KMS-11 (cell line): Measurements from ENCODE around the gene LYST.

Source experiments
- H2AFZ ChIP-seq: fragments of 200-600 bp; sonication (generic); 2 replicates; pipeline ENCODE4 v1.6.1; 2016; ENCODE audit warnings: antibody characterized with exemption, mixed run types, low read depth
- H3K27ac ChIP-seq: fragments of 200-600 bp; sonication (generic); 2 replicates; pipeline ENCODE4 v1.6.1; 2016; ENCODE audit warnings: mild to moderate bottlenecking, mixed run types
- H3K27me3 ChIP-seq: fragments of 200-600 bp; sonication (generic); 2 replicates; pipeline ENCODE4 v1.6.1; 2017; ENCODE audit warnings: mild to moderate bottlenecking, low read depth, mixed run types, moderate library complexity; ENCODE audit not compliant: insufficient read depth
- H3K36me3 ChIP-seq: fragments of 200-600 bp; sonication (generic); 2 replicates; pipeline ENCODE4 v1.6.1; 2017; ENCODE audit warnings: mild to moderate bottlenecking, mixed run types; ENCODE audit not compliant: insufficient read depth
- H3K4me1 ChIP-seq: fragments of 200-600 bp; sonication (generic); 2 replicates; pipeline ENCODE4 v1.6.1; 2016; ENCODE audit warnings: mild to moderate bottlenecking, low read depth, mixed run types; ENCODE audit not compliant: poor library complexity, severe bottlenecking
- H3K4me2 ChIP-seq: fragments of 200-600 bp; sonication (generic); 2 replicates; pipeline ENCODE4 v1.7.0; 2016; ENCODE audit warnings: mild to moderate bottlenecking, mixed run types
- H3K4me3 ChIP-seq: fragments of 200-600 bp; sonication (generic); IDR thresholded peaks from 2 replicates; pipeline ENCODE4 v1.6.1; 2017; ENCODE audit warnings: low read depth, low read length, mixed read lengths; ENCODE audit not compliant: insufficient read depth
- H3K79me2 ChIP-seq: fragments of 200-600 bp; sonication (generic); 2 replicates; pipeline ENCODE4 v1.6.1; 2016; ENCODE audit warnings: low read depth, mixed run types; ENCODE audit not compliant: insufficient read depth
- H3K9ac ChIP-seq: fragments of 200-600 bp; sonication (generic); 2 replicates; pipeline ENCODE4 v1.6.1; 2016; ENCODE audit warnings: mild to moderate bottlenecking, mixed run types
- H4K20me1 ChIP-seq: fragments of 200-600 bp; sonication (generic); 2 replicates; pipeline ENCODE4 v1.6.1; 2016; ENCODE audit warnings: mild to moderate bottlenecking, mixed run types; ENCODE audit not compliant: insufficient read depth
- CTCF ChIP-seq: fragments of 200-600 bp; sonication (generic); conservative IDR thresholded peaks from 2 replicates; pipeline ENCODE4 v1.6.1; 2017; ENCODE audit warnings: low read depth, mild to moderate bottlenecking, antibody characterized with exemption, low read length, moderate library complexity, mixed read lengths

Gene LYST

GRCh38 chr1:235860829-235861228 is 5.9 kb downstream of the LYST start:
- Histone ChIP-seq H3K9ac (no peak overlapping the region), H3K79me2 (no peaks in the 10 kb centered on the region), H3K27me3 (no peaks in the 10 kb centered on the region), H3K36me3 (no peaks in the 10 kb centered on the region), H2AFZ (no peak overlapping the region), H3K4me3 (no peak overlapping the region), H3K4me2 (no peak overlapping the region), H4K20me1 (no peaks in the 10 kb centered on the region), H3K27ac (no peak overlapping the region), H3K4me1 (peaks cover 20% of the 10 kb centered on the region)
- TF ChIP-seq CTCF, result no peak

DNA sequence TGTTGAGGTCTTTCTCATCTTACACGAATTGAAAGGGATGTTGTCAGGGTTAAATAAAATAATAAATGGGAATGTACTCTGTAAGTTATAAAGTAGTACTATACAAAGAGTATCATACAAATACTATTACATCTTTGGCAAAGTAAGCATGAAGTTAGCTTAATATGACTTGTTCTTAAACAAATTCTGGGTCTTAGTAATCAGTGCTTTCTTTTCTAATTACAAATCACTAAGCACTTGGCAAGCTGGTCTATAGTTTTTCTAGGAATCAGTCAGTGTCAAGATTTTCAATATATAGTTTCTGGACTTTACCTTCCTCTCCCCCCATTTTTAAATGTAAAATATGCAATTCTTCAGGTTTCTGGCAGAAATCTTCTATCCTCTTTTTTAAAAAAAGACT is 6.9 kb downstream of the LYST start:
- no peaks in the 10 kb centered on the region for H3K79me2 ChIP-seq
- no peaks in the 10 kb centered on the region for H3K36me3 ChIP-seq
- H3K4me3 ChIP-seq, result no peak overlapping the region
- no peaks in the 10 kb centered on the region for H4K20me1 ChIP-seq
- H2AFZ ChIP-seq, result no peak overlapping the region
- H3K27ac ChIP-seq, result no peak overlapping the region
- H3K27me3 ChIP-seq, result no peaks in the 10 kb centered on the region
- no peak overlapping the region for H3K9ac ChIP-seq
- no peak for TF ChIP-seq CTCF
- no peak overlapping the region for H3K4me2 ChIP-seq
- peaks cover 14% of the 10 kb centered on the region for H3K4me1 ChIP-seq

DNA sequence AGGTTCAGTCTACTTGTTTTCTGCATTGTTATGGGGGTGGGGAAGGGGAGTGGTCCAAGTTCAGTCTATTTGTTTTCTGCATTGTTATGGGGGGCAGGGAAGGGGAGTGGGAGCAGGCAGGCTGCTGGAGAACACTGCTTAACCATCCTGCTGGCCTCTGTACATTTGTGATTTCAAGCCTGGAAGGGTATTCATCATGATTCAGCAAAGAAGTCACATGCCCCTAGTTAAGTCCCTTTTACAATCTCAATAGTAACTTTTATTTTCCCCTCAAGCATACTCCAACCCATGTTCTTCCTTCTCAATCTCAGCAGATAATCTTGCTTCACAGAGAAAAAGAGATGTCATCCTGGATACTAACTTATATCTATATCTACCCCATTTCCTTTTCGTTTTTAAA is 7.9 kb downstream of the LYST start:
- no peaks in the 10 kb centered on the region for H3K27me3 ChIP-seq
- no peak overlapping the region for H3K9ac ChIP-seq
- H3K36me3 ChIP-seq, result no peaks in the 10 kb centered on the region
- H3K79me2 ChIP-seq, result no peaks in the 10 kb centered on the region
- no peaks in the 10 kb centered on the region for H4K20me1 ChIP-seq
- peaks cover 12% of the 10 kb centered on the region for H3K4me1 ChIP-seq
- no peak overlapping the region for H3K27ac ChIP-seq
- no peak overlapping the region for H3K4me2 ChIP-seq
- H3K4me3 ChIP-seq, result no peak overlapping the region
- TF ChIP-seq CTCF, result no peak
- H2AFZ ChIP-seq, result no peak overlapping the region

- H2AFZ ChIP-seq, result no peak overlapping the region
- H3K36me3 ChIP-seq, result no peaks in the 10 kb centered on the region
- H3K4me3 ChIP-seq, result no peak overlapping the region
- H3K27ac ChIP-seq, result no peak overlapping the region
- no peaks in the 10 kb centered on the region for H4K20me1 ChIP-seq
- TF ChIP-seq CTCF, result no peak
- no peaks in the 10 kb centered on the region for H3K79me2 ChIP-seq
- H3K4me2 ChIP-seq, result no peak overlapping the region
- peaks cover 12% of the 10 kb centered on the region for H3K4me1 ChIP-seq
- no peaks in the 10 kb centered on the region for H3K27me3 ChIP-seq
- H3K9ac ChIP-seq, result no peak overlapping the region
These were observed 8.9 kb downstream of the LYST start for GRCh38 chr1:235857756-235858155.
